H9 (cell line): Measurements from ENCODE around the gene ZDHHC1. TPM values are rescaled to one million over a fixed set of nuclear protein-coding genes. Genes with fewer than 3 reads are reported as not detected.

Experiments
- DNase-seq: peaks from one replicate; pipeline ENCODE4 v3.0.0-alpha.2; 2017
- H2AFZ ChIP-seq: one replicate; pipeline ENCODE4 v1.6.1; 2013; ENCODE audit warnings: mild to moderate bottlenecking, low read length, control low read depth, moderate library complexity
- H2AK5ac ChIP-seq: 2 replicates; pipeline ENCODE4 v1.6.1; 2013; ENCODE audit warnings: low read length, control low read depth, mixed read lengths; ENCODE audit not compliant: insufficient read length
- H2BK120ac ChIP-seq: one replicate; pipeline ENCODE4 v1.6.1; 2013; ENCODE audit warnings: low read depth, mild to moderate bottlenecking, low read length, control low read depth, inconsistent platforms; ENCODE audit not compliant: poor library complexity, severe bottlenecking
- H2BK12ac ChIP-seq: 2 replicates; pipeline ENCODE4 v1.6.1; 2013; ENCODE audit warnings: low read length, control low read depth, mixed read lengths, low read depth; ENCODE audit not compliant: insufficient read length
- H2BK15ac ChIP-seq: 2 replicates; pipeline ENCODE4 v1.6.1; 2013; ENCODE audit warnings: low read depth, low read length, control low read depth
- H2BK20ac ChIP-seq: one replicate; pipeline ENCODE4 v1.6.1; 2013; ENCODE audit warnings: low read depth, mild to moderate bottlenecking, low read length, control low read depth, inconsistent platforms; ENCODE audit not compliant: poor library complexity, severe bottlenecking
- H2BK5ac ChIP-seq: 2 replicates; pipeline ENCODE4 v1.6.1; 2013; ENCODE audit warnings: low read length, control low read depth, mixed read lengths; ENCODE audit not compliant: insufficient read length
- H3K14ac ChIP-seq: 2 replicates; pipeline ENCODE4 v1.6.1; 2013; ENCODE audit warnings: low read length, control low read depth; ENCODE audit not compliant: insufficient read depth
- H3K18ac ChIP-seq: 2 replicates; pipeline ENCODE4 v1.6.1; 2013; ENCODE audit warnings: low read depth, mild to moderate bottlenecking, mixed read lengths, low read length, control low read depth; ENCODE audit not compliant: insufficient read length
- H3K23ac ChIP-seq: 2 replicates; pipeline ENCODE4 v1.6.1; 2013; ENCODE audit warnings: low read length, control low read depth, mixed read lengths, low read depth; ENCODE audit not compliant: insufficient read length
- H3K23me2 ChIP-seq: 2 replicates; pipeline ENCODE4 v1.6.1; 2013; ENCODE audit warnings: low read depth, mild to moderate bottlenecking, mixed read lengths, low read length, control low read depth; ENCODE audit not compliant: insufficient read length, poor library complexity, severe bottlenecking
- H3K27ac ChIP-seq: 2 replicates; pipeline ENCODE4 v1.5.1; 2013; ENCODE audit warnings: low read length, control low read depth, mixed read lengths, low read depth; ENCODE audit not compliant: insufficient read length
- H3K27me3 ChIP-seq: 2 replicates; pipeline ENCODE4 v1.6.1; 2013; ENCODE audit warnings: low read length, control low read depth, inconsistent platforms; ENCODE audit not compliant: insufficient read depth
- H3K4ac ChIP-seq: 2 replicates; pipeline ENCODE4 v1.6.1; 2013; ENCODE audit warnings: low read depth, mild to moderate bottlenecking, control low read depth, inconsistent platforms, low read length, moderate library complexity
- H3K4me1 ChIP-seq: 2 replicates; pipeline ENCODE4 v1.6.1; 2013; ENCODE audit warnings: low read length, control low read depth, inconsistent platforms; ENCODE audit not compliant: insufficient read depth
- H3K4me2 ChIP-seq: 2 replicates; pipeline ENCODE4 v1.6.1; 2013; ENCODE audit warnings: low read length, control low read depth, mixed read lengths; ENCODE audit not compliant: insufficient read length, insufficient read depth
- H3K56ac ChIP-seq: 2 replicates; pipeline ENCODE4 v1.6.1; 2013; ENCODE audit warnings: low read depth, mild to moderate bottlenecking, mixed read lengths, low read length, control low read depth; ENCODE audit not compliant: insufficient read length
- H3K79me1 ChIP-seq: 2 replicates; pipeline ENCODE4 v1.6.1; 2013; ENCODE audit warnings: low read depth, mild to moderate bottlenecking, moderate library complexity, low read length, control low read depth, inconsistent platforms; ENCODE audit not compliant: insufficient read depth, poor library complexity, severe bottlenecking
- H3K79me2 ChIP-seq: 2 replicates; pipeline ENCODE4 v1.6.1; 2013; ENCODE audit warnings: low read length, control low read depth, inconsistent platforms; ENCODE audit not compliant: insufficient read depth
- H3K9ac ChIP-seq: 2 replicates; pipeline ENCODE4 v1.6.1; 2013; ENCODE audit warnings: low read length, control low read depth, mixed read lengths; ENCODE audit not compliant: insufficient read length; ENCODE audit errors: extremely low read depth
- H3K9me3 ChIP-seq: one replicate; pipeline ENCODE4 v1.6.1; 2013; ENCODE audit warnings: low read depth, low read length, inconsistent platforms; ENCODE audit not compliant: control insufficient read depth
- H3T11ph ChIP-seq: one replicate; pipeline ENCODE4 v1.6.1; 2013; ENCODE audit warnings: mild to moderate bottlenecking, low read length, control low read depth, inconsistent platforms
- H4K20me1 ChIP-seq: one replicate; pipeline ENCODE4 v1.6.1; 2013; ENCODE audit not compliant: control insufficient read depth, insufficient read length, insufficient read depth
- H4K5ac ChIP-seq: 2 replicates; pipeline ENCODE4 v1.6.1; 2013; ENCODE audit warnings: low read depth, mild to moderate bottlenecking, mixed read lengths, low read length, control low read depth; ENCODE audit not compliant: insufficient read length
- H4K8ac ChIP-seq: replicated peaks from 2 replicates; pipeline ENCODE4 v1.6.1; 2013; ENCODE audit warnings: low read length, control low read depth, mixed read lengths, low read depth; ENCODE audit not compliant: insufficient read length
- H4K91ac ChIP-seq: 2 replicates; pipeline ENCODE4 v1.6.1; 2013; ENCODE audit warnings: low read depth, mild to moderate bottlenecking, moderate library complexity, mixed read lengths, low read length, control low read depth; ENCODE audit not compliant: insufficient read length
- H3K27ac Mint-ChIP-seq, 3 experiments: 2 replicates in 2 of 3; 3 replicates in 1 of 3; pipeline ENCODE4 v1.8.0; 2020 to 2021; ENCODE audit warnings: mixed read lengths in 3 of 3, mild to moderate bottlenecking in 1 of 3, moderate library complexity in 1 of 3
- H3K27me3 Mint-ChIP-seq: 2 replicates; pipeline ENCODE4 v1.8.0; 2021; ENCODE audit warnings: low read depth, mild to moderate bottlenecking, moderate library complexity, mixed read lengths
- H3K36me3 Mint-ChIP-seq, 3 experiments: 2 replicates in 2 of 3; 3 replicates in 1 of 3; pipeline ENCODE4 v1.8.0; 2020 to 2021; ENCODE audit warnings: low read depth in 3 of 3, mixed read lengths in 3 of 3; ENCODE audit not compliant: insufficient read depth in 1 of 3
- H3K4me1 Mint-ChIP-seq, 2 experiments: 2 replicates each; pipeline ENCODE4 v1.8.0; 2020; ENCODE audit warnings: mixed read lengths in 2 of 2
- H3K4me3 Mint-ChIP-seq, 2 experiments: 2 replicates in 1 of 2; 3 replicates in 1 of 2; pipeline ENCODE4 v1.8.0; 2020 to 2021; ENCODE audit warnings: mild to moderate bottlenecking in 2 of 2, mixed read lengths in 2 of 2, moderate library complexity in 1 of 2
- H3K9me3 Mint-ChIP-seq, 2 experiments: 2 replicates in 1 of 2; 3 replicates in 1 of 2; pipeline ENCODE4 v1.8.0; 2020; ENCODE audit warnings: mild to moderate bottlenecking in 2 of 2, mixed read lengths in 2 of 2, moderate library complexity in 1 of 2
- CTCF ChIP-seq: fragments of 200-600 bp; sonication (generic); conservative IDR thresholded peaks from 3 replicates; pipeline ENCODE4 v1.8.0; 2021; ENCODE audit warnings: antibody characterized with exemption, mild to moderate bottlenecking
- WGBS: extraction: QIAGEN DNeasy Blood & Tissue Kit; methylation state at CpG from one replicate; pipeline ENCODE4 v1.1.7; 2013; ENCODE audit warnings: missing lambda C conversion rate, low lambda C conversion rate, mixed read lengths; ENCODE audit not compliant: insufficient read length; ENCODE audit errors: extremely low coverage; 5-methylcytosine and 5-hydroxymethylcytosine counted together
- long read RNA-seq: library from polyadenylated mRNA; unstranded; transcript quantifications from one replicate; pipeline ENCODE4 v2.0.0, GENCODE V29; 2020
- total RNA-seq: library from RNA; stranded (reverse); gene quantifications from 2 replicates; pipeline ENCODE4 v1.2.1, GENCODE V29; 2021

ZDHHC1 gene, protein sequence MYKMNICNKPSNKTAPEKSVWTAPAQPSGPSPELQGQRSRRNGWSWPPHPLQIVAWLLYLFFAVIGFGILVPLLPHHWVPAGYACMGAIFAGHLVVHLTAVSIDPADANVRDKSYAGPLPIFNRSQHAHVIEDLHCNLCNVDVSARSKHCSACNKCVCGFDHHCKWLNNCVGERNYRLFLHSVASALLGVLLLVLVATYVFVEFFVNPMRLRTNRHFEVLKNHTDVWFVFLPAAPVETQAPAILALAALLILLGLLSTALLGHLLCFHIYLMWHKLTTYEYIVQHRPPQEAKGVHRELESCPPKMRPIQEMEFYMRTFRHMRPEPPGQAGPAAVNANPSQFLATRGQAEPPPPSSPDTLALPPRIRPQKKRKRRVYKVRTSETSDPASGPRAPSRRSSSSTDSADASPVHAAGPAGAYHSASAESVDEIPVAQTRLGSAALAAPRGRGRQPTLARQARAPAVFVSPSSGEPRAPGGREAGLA
- 3.0 and 3.7 TPM in 2 replicates for total RNA-seq
- long read RNA-seq, partial matches to known transcripts: 0 of 1 reads
- long read RNA-seq, other reads (novel, unspliced or antisense): 1 of 1 reads

- Histone ChIP-seq H4K20me1 (no peaks in the 10 kb centered on the region), H3K79me1 (no peaks in the 10 kb centered on the region), H3K9ac (peak within 1 kb of the TSS; percentile 74), H2BK20ac (no peak within 1 kb of the TSS), H2BK120ac (no peak within 1 kb of the TSS), H3K27me3 (no peaks in the 10 kb centered on the region), H3K79me2 (no peaks in the 10 kb centered on the region), H3T11ph (no peak within 1 kb of the TSS), H4K5ac (no peak within 1 kb of the TSS), H3K23me2 (peaks cover 11% of the 10 kb centered on the region), H3K18ac (peak within 1 kb of the TSS; percentile 87), H3K27ac (no peak within 1 kb of the TSS), H2AFZ (peak within 1 kb of the TSS; percentile 57), H2BK5ac (no peak within 1 kb of the TSS), H2BK15ac (no peak within 1 kb of the TSS), H3K4me2 (peak within 1 kb of the TSS; percentile 76), H3K23ac (no peak within 1 kb of the TSS), H3K14ac (peak within 1 kb of the TSS; percentile 67; the same call in 1 of the 2 replicates), H3K56ac (no peak within 1 kb of the TSS), H4K8ac (no peak within 1 kb of the TSS), H3K4me1 (peaks cover 6% of the 10 kb centered on the region; the same call in 1 of the 2 replicates), H2BK12ac (no peak within 1 kb of the TSS), H3K9me3 (no peaks in the 10 kb centered on the region), H3K4ac (no peak within 1 kb of the TSS), H2AK5ac (no peak within 1 kb of the TSS), H4K91ac (no peak within 1 kb of the TSS)
- H3K4me1 Mint-ChIP-seq: peaks cover 26 to 29% of the 10 kb centered on the region in 2 experiments
- peaks cover 0 to 4% (median 2%) of the 10 kb centered on the region in 3 experiments; a peak in 2 of 7 replicates for H3K36me3 Mint-ChIP-seq
- H3K4me3 Mint-ChIP-seq: peak within 1 kb of the TSS; percentile 60 to 72
- TF ChIP-seq CTCF: peak; percentile 64
- no CpG with 5 or more reads among the region's 73 CpGs for whole genome bisulfite sequencing
- no peak within 1 kb of the TSS for H3K27ac Mint-ChIP-seq
- peaks cover 6% of the 10 kb centered on the region for H3K27me3 Mint-ChIP-seq
- DNase-seq: peak; percentile 80
- peaks cover 2 to 5% of the 10 kb centered on the region in 2 experiments; a peak in 3 of 5 replicates for H3K9me3 Mint-ChIP-seq
These were observed at the start of gene ZDHHC1 for GRCh38 chr16:67415872-67416793. Gene ZDHHC1 (minus strand): TSS chr16:67416477. CDS start chr16:67407775, 8,702 bp downstream.
